ENCODE measurements around the gene FATE1. TPM values are rescaled to one million over a fixed set of nuclear protein-coding genes. Genes with fewer than 3 reads are reported as not detected.

FATE1 gene
- total and polyA plus RNA-seq, 2 of the 13 experiments (the other 11 are each of a cell fraction or from before 2014, with no cell fraction given) = not detected

GRCh38 chrX:151702026-151702714, 13.7 kb upstream of the FATE1 start:
- FAIRE-seq = no peak
- WGBS (ENCODE audit: low lambda C conversion rate) = 13% methylated on average over 3 of the region's 9 CpGs
- CTCF ChIA-PET (ENCODE audit: low intra/inter-chr PET ratio, low total read pairs) = no interaction called here

GRCh38 chrX:151702741-151703340, 13.0 kb upstream of the FATE1 start:
- BruUV-seq (replicated peaks) = no TSS peak
- Histone ChIP-seq H3K36me3 (replicated peaks in 1 of 2; ENCODE audit: control insufficient read depth in 1 of 2, insufficient read depth in 2 of 2, low read length in 2 of 2) (no peaks in the 10 kb centered on the region), H3K4me2 (ENCODE audit: low read depth, low read length) (no peak overlapping the region), H3K9ac (ENCODE audit: insufficient read depth, low read depth, low read length) (no peak overlapping the region), H3K4me1 (ENCODE audit: insufficient read depth, low read length) (no peaks in the 10 kb centered on the region), H3K4me3 (replicated peaks in 1 of 3; ENCODE audit: insufficient read depth in 1 of 3, low read depth in 2 of 3, low read length in 3 of 3) (no peak overlapping the region), H3K27ac (ENCODE audit: extremely low read length, insufficient read depth, low read length) (no peak overlapping the region), H4K20me1 (ENCODE audit: insufficient read depth, low read length) (no peaks in the 10 kb centered on the region), H3K9me3 (ENCODE audit: low read length) (no peaks in the 10 kb centered on the region), H2AFZ (ENCODE audit: low read length) (no peak overlapping the region), H3K79me2 (ENCODE audit: insufficient read depth, low read length) (no peaks in the 10 kb centered on the region), H3K27me3 (ENCODE audit: control insufficient read depth in 1 of 2, insufficient read depth in 2 of 2, low read length in 2 of 2) (no peaks in the 10 kb centered on the region; a peak in 1 of 5 replicates)
- ATAC-seq (no peak), DNase-seq (ENCODE audit: low spot score) (no peak), FAIRE-seq (no peak)
- intact Hi-C loops (cut with micrococcal nuclease; ENCODE audit: unreplicated experiment) (no loop called here), in situ Hi-C loops (cut with HindIII; ENCODE audit: extremely low pct_ligation_motif_present, low pct_unique_long_range_greater_than_20kb) (no loop called here)
- TF ChIP-seq SALL2 (CRISPR knock-in tag; IDR thresholded peaks at IDR 0.05) = no peak
- no peak for TF ChIP-seq HDAC6 (IDR thresholded peaks at IDR 0.05; ENCODE audit: low read depth, low read length)
- TF ChIP-seq HOXA5 (CRISPR knock-in tag; IDR thresholded peaks at IDR 0.05) = no peak
- no peak for TF ChIP-seq ZNF766 (CRISPR knock-in tag; IDR thresholded peaks at IDR 0.05; ENCODE audit: borderline replicate concordance)
- no peak for TF ChIP-seq NR3C1 (CRISPR knock-in tag; IDR thresholded peaks at IDR 0.05)
- no peak for TF ChIP-seq ZHX2 (IDR thresholded peaks at IDR 0.05; ENCODE audit: low read depth)
- TF ChIP-seq ZHX2 (CRISPR knock-in tag; IDR thresholded peaks at IDR 0.05; ENCODE audit: borderline replicate concordance) = no peak
- TF ChIP-seq ZBTB20 (CRISPR knock-in tag; IDR thresholded peaks at IDR 0.05; ENCODE audit: borderline replicate concordance, low read depth) = no peak
- no peak for TF ChIP-seq MAFK (conservative IDR thresholded peaks at IDR 0.05 in 1 of 2, IDR thresholded peaks at IDR 0.05 in 1 of 2; ENCODE audit: low read length in 2 of 2)
- no peak for TF ChIP-seq BORCS8-MEF2B (CRISPR knock-in tag; IDR thresholded peaks at IDR 0.05)
- no peak for TF ChIP-seq ZNF20 (CRISPR knock-in tag; IDR thresholded peaks at IDR 0.05)
- 0% methylated on average over 1 of the region's 7 CpGs for WGBS (ENCODE audit: low lambda C conversion rate)
- ChIA-PET CTCF (ENCODE audit: low intra/inter-chr PET ratio, low total read pairs) (no interaction called here), POLR2A (no interaction called here)

More at GRCh38 chrX:151702026-151702714, 13.7 kb upstream of the FATE1 start:
- intact Hi-C loops (cut with micrococcal nuclease; ENCODE audit: unreplicated experiment) (no loop called here), in situ Hi-C loops (cut with HindIII; ENCODE audit: extremely low pct_ligation_motif_present, low pct_unique_long_range_greater_than_20kb) (no loop called here)
- no peak for TF ChIP-seq MIER2 (CRISPR knock-in tag; IDR thresholded peaks at IDR 0.05)
- TF ChIP-seq ZNF232 (CRISPR knock-in tag; IDR thresholded peaks at IDR 0.05; ENCODE audit: borderline replicate concordance) = no peak
- TF ChIP-seq ZNF12 (CRISPR knock-in tag; IDR thresholded peaks at IDR 0.05) = no peak
- no peak for TF ChIP-seq TBX2 (CRISPR knock-in tag; IDR thresholded peaks at IDR 0.05; ENCODE audit: borderline replicate concordance)
- Histone ChIP-seq H3K9ac (ENCODE audit: insufficient read depth, low read depth, low read length) (no peak overlapping the region), H2AFZ (ENCODE audit: low read length) (no peak overlapping the region), H3K9me3 (ENCODE audit: low read length) (no peaks in the 10 kb centered on the region), H3K79me2 (ENCODE audit: insufficient read depth, low read length) (no peaks in the 10 kb centered on the region), H3K27ac (ENCODE audit: extremely low read length, insufficient read depth, low read length) (no peak overlapping the region), H3K27me3 (ENCODE audit: control insufficient read depth in 1 of 2, insufficient read depth in 2 of 2, low read length in 2 of 2) (no peaks in the 10 kb centered on the region; a peak in 1 of 5 replicates), H3K4me2 (ENCODE audit: low read depth, low read length) (no peak overlapping the region), H3K4me1 (ENCODE audit: insufficient read depth, low read length) (no peaks in the 10 kb centered on the region), H3K4me3 (replicated peaks in 1 of 3; ENCODE audit: insufficient read depth in 1 of 3, low read depth in 2 of 3, low read length in 3 of 3) (no peak overlapping the region), H3K36me3 (replicated peaks in 1 of 2; ENCODE audit: control insufficient read depth in 1 of 2, insufficient read depth in 2 of 2, low read length in 2 of 2) (no peaks in the 10 kb centered on the region), H4K20me1 (ENCODE audit: insufficient read depth, low read length) (no peaks in the 10 kb centered on the region)
- POLR2A ChIA-PET = no interaction called here
- ATAC-seq (no peak), DNase-seq (ENCODE audit: low spot score) (no peak)
- no TSS peak for BruUV-seq (replicated peaks)
